ENCODE results near the gene TBC1D5. TPM values are rescaled to one million over a fixed set of nuclear protein-coding genes. Genes with fewer than 3 reads are reported as not detected.

Gene TBC1D5
- polyA plus RNA-seq, 1 donor from 2014 or later = 63.0 TPM

- Mint-ChIP-seq H3K4me1 (peaks cover 0 to 1% (median 0%) of the 10 kb centered on the region in 3 donors), H3K36me3 (peaks cover 14% of the 10 kb centered on the region), H3K4me3 (no peak overlapping the region), H3K27me3 (no peaks in the 10 kb centered on the region), H3K27ac (no peak overlapping the region), H3K9me3 (peaks cover 0 to 2% (median 0%) of the 10 kb centered on the region in 3 donors)
Observed at GRCh38 chr3:17217588-17217987, 524.8 kb downstream of the TBC1D5 start.

GRCh38 chr3:17213102-17213501, 529.3 kb downstream of the TBC1D5 start:
- H3K9me3 Mint-ChIP-seq = peaks cover 0 to 3% (median 0%) of the 10 kb centered on the region in 3 donors
- H3K36me3 Mint-ChIP-seq = peaks cover 19% of the 10 kb centered on the region
- no peaks in the 10 kb centered on the region for H3K4me1 Mint-ChIP-seq
- no peak overlapping the region for H3K4me3 Mint-ChIP-seq
- no peaks in the 10 kb centered on the region for H3K27me3 Mint-ChIP-seq
- no peak overlapping the region for H3K27ac Mint-ChIP-seq

- H3K36me3 Mint-ChIP-seq = peaks cover 24% of the 10 kb centered on the region
- H3K4me1 Mint-ChIP-seq = no peaks in the 10 kb centered on the region
- H3K4me3 Mint-ChIP-seq = no peak overlapping the region
- H3K27me3 Mint-ChIP-seq = no peaks in the 10 kb centered on the region
- H3K9me3 Mint-ChIP-seq = peaks cover 6 to 15% (median 8%) of the 10 kb centered on the region in 3 donors
- H3K27ac Mint-ChIP-seq = no peak overlapping the region
Observed at GRCh38 chr3:17207979-17208378, 534.5 kb downstream of the TBC1D5 start.

GRCh38 chr3:17207019-17207418, 535.4 kb downstream of the TBC1D5 start:
- Mint-ChIP-seq H3K4me3 (no peak overlapping the region), H3K27me3 (no peaks in the 10 kb centered on the region), H3K36me3 (peaks cover 27% of the 10 kb centered on the region), H3K9me3 (peaks cover 10 to 20% (median 13%) of the 10 kb centered on the region in 3 donors), H3K4me1 (peaks cover 0 to under 1% (median 0%) of the 10 kb centered on the region in 3 donors), H3K27ac (no peak overlapping the region)

- H3K27ac Mint-ChIP-seq = no peak overlapping the region
- H3K27me3 Mint-ChIP-seq = no peaks in the 10 kb centered on the region
- H3K9me3 Mint-ChIP-seq = peaks cover 9 to 21% (median 13%) of the 10 kb centered on the region in 3 donors
- no peak overlapping the region for H3K4me3 Mint-ChIP-seq
- peaks cover 0 to 5% (median 2%) of the 10 kb centered on the region in 3 donors for H3K4me1 Mint-ChIP-seq
- peaks cover 28% of the 10 kb centered on the region for H3K36me3 Mint-ChIP-seq
Observed at GRCh38 chr3:17204049-17204650, 538.3 kb downstream of the TBC1D5 start.

- peaks cover 9 to 21% (median 13%) of the 10 kb centered on the region in 3 donors for H3K9me3 Mint-ChIP-seq
- peak overlapping the region in 1 of 3 donors; percentile 56 for H3K27ac Mint-ChIP-seq
- H3K4me1 Mint-ChIP-seq = peaks cover 4 to 5% (median 5%) of the 10 kb centered on the region in 3 donors
- H3K4me3 Mint-ChIP-seq = peak overlapping the region in 1 of 4 donors; percentile 53
- H3K27me3 Mint-ChIP-seq = no peaks in the 10 kb centered on the region
- H3K36me3 Mint-ChIP-seq = peaks cover 24% of the 10 kb centered on the region
Observed at GRCh38 chr3:17201538-17201937, 540.9 kb downstream of the TBC1D5 start.

- peaks cover 13 to 23% (median 17%) of the 10 kb centered on the region in 3 donors for H3K4me1 Mint-ChIP-seq
- no peaks in the 10 kb centered on the region for H3K9me3 Mint-ChIP-seq
- H3K36me3 Mint-ChIP-seq = peaks cover 5% of the 10 kb centered on the region
- peak overlapping the region in 2 of 4 donors; percentile 77 to 81 for H3K4me3 Mint-ChIP-seq
- no peaks in the 10 kb centered on the region for H3K27me3 Mint-ChIP-seq
- peak overlapping the region in 2 of 3 donors; percentile 17 to 41 for H3K27ac Mint-ChIP-seq
Observed at GRCh38 chr3:17195856-17196604, 546.4 kb downstream of the TBC1D5 start.

GRCh38 chr3:17195192-17195611, 547.2 kb downstream of the TBC1D5 start:
- H3K9me3 Mint-ChIP-seq = no peaks in the 10 kb centered on the region

GRCh38 chr3:17194116-17194515, 548.3 kb downstream of the TBC1D5 start:
- peak overlapping the region in 1 of 4 donors; percentile 6 for H3K4me3 Mint-ChIP-seq
- H3K27me3 Mint-ChIP-seq = no peaks in the 10 kb centered on the region
- H3K27ac Mint-ChIP-seq = no peak overlapping the region
- peaks cover 5% of the 10 kb centered on the region for H3K36me3 Mint-ChIP-seq
- no peaks in the 10 kb centered on the region for H3K9me3 Mint-ChIP-seq
- peaks cover 13 to 23% (median 17%) of the 10 kb centered on the region in 3 donors for H3K4me1 Mint-ChIP-seq

More at GRCh38 chr3:17195192-17195611, 547.2 kb downstream of the TBC1D5 start:
- H3K4me3 Mint-ChIP-seq = peak overlapping the region in 3 of 4 donors; percentile 14 to 38 (median 22)
- H3K27me3 Mint-ChIP-seq = no peaks in the 10 kb centered on the region
- H3K36me3 Mint-ChIP-seq = peaks cover 3% of the 10 kb centered on the region
- H3K27ac Mint-ChIP-seq = peak overlapping the region in 2 of 3 donors; percentile 2 to 33
- peaks cover 13 to 23% (median 17%) of the 10 kb centered on the region in 3 donors for H3K4me1 Mint-ChIP-seq

- Mint-ChIP-seq H3K36me3 (peaks cover 5% of the 10 kb centered on the region), H3K9me3 (no peaks in the 10 kb centered on the region), H3K4me3 (no peak overlapping the region), H3K4me1 (peaks cover 13 to 23% (median 17%) of the 10 kb centered on the region in 3 donors), H3K27ac (no peak overlapping the region), H3K27me3 (no peaks in the 10 kb centered on the region)
Observed at GRCh38 chr3:17192995-17193394, 549.4 kb downstream of the TBC1D5 start.

GRCh38 chr3:17190353-17191078, 551.9 kb downstream of the TBC1D5 start:
- peaks cover 6 to 9% (median 7%) of the 10 kb centered on the region in 3 donors for H3K4me1 Mint-ChIP-seq
- H3K4me3 Mint-ChIP-seq = peak overlapping the region in 1 of 4 donors; percentile 24
- peaks cover 2% of the 10 kb centered on the region for H3K36me3 Mint-ChIP-seq
- no peaks in the 10 kb centered on the region for H3K27me3 Mint-ChIP-seq
- peak overlapping the region in 1 of 3 donors; percentile 48 for H3K27ac Mint-ChIP-seq
- H3K9me3 Mint-ChIP-seq = no peaks in the 10 kb centered on the region

- H3K9me3 Mint-ChIP-seq = no peaks in the 10 kb centered on the region
- no peak overlapping the region for H3K27ac Mint-ChIP-seq
- H3K4me3 Mint-ChIP-seq = no peak overlapping the region
- H3K36me3 Mint-ChIP-seq = peaks cover 2% of the 10 kb centered on the region
- no peaks in the 10 kb centered on the region for H3K27me3 Mint-ChIP-seq
- H3K4me1 Mint-ChIP-seq = peaks cover 0 to 3% (median 0%) of the 10 kb centered on the region in 3 donors
Observed at GRCh38 chr3:17188378-17188777, 554.1 kb downstream of the TBC1D5 start.

GRCh38 chr3:17187589-17188184, 554.7 kb downstream of the TBC1D5 start:
- H3K4me1 Mint-ChIP-seq = peaks cover 1 to 5% (median 1%) of the 10 kb centered on the region in 3 donors
- no peaks in the 10 kb centered on the region for H3K9me3 Mint-ChIP-seq
- H3K27ac Mint-ChIP-seq = no peak overlapping the region
- no peak overlapping the region for H3K4me3 Mint-ChIP-seq
- H3K27me3 Mint-ChIP-seq = no peaks in the 10 kb centered on the region
- H3K36me3 Mint-ChIP-seq = peaks cover 6% of the 10 kb centered on the region

- Mint-ChIP-seq H3K4me3 (no peak overlapping the region), H3K27ac (no peak overlapping the region), H3K36me3 (peaks cover 10% of the 10 kb centered on the region), H3K27me3 (no peaks in the 10 kb centered on the region), H3K9me3 (no peaks in the 10 kb centered on the region), H3K4me1 (peaks cover 1 to 18% (median 7%) of the 10 kb centered on the region in 3 donors)
Observed at GRCh38 chr3:17183951-17184550, 558.4 kb downstream of the TBC1D5 start.
